GM12891 (cell line): ENCODE results near the gene HEMK1.

ENCODE experiments used
- DNase-seq: peaks from one replicate; pipeline ENCODE4 v3.0.0; 2011; ENCODE audit warnings: low spot score; ENCODE audit not compliant: insufficient read length
- FAIRE-seq: peaks from 2 replicates; lab custom pipeline; 2011; peaks lifted over from hg19 to GRCh38; lab: Jason Lieb, UNC
- PAX5 ChIP-seq: IDR thresholded peaks from 2 replicates; pipeline ENCODE4 v1.6.1; 2011; ENCODE audit warnings: low read length, moderate library complexity, mild to moderate bottlenecking; ENCODE audit not compliant: insufficient read depth, severe bottlenecking
- POLR2A ChIP-seq: IDR thresholded peaks from 2 replicates; pipeline ENCODE4 v1.6.1; 2011; ENCODE audit warnings: low read depth, low read length, control low read depth
- POLR2AphosphoS5 ChIP-seq: IDR thresholded peaks from 2 replicates; pipeline ENCODE4 v1.6.1; 2011; ENCODE audit warnings: low read depth, low read length, control low read depth
- POU2F2 ChIP-seq: IDR thresholded peaks from 2 replicates; pipeline ENCODE4 v1.6.1; 2011; ENCODE audit warnings: low read depth, mild to moderate bottlenecking, control low read depth, low read length, moderate library complexity
- SPI1 ChIP-seq: IDR thresholded peaks from 2 replicates; pipeline ENCODE4 v1.6.1; 2011; ENCODE audit warnings: low read depth, low read length, control low read depth
- TAF1 ChIP-seq: IDR thresholded peaks from 2 replicates; pipeline ENCODE4 v1.6.1; 2011; ENCODE audit warnings: low read depth, low read length, control low read depth

Gene HEMK1

DNA sequence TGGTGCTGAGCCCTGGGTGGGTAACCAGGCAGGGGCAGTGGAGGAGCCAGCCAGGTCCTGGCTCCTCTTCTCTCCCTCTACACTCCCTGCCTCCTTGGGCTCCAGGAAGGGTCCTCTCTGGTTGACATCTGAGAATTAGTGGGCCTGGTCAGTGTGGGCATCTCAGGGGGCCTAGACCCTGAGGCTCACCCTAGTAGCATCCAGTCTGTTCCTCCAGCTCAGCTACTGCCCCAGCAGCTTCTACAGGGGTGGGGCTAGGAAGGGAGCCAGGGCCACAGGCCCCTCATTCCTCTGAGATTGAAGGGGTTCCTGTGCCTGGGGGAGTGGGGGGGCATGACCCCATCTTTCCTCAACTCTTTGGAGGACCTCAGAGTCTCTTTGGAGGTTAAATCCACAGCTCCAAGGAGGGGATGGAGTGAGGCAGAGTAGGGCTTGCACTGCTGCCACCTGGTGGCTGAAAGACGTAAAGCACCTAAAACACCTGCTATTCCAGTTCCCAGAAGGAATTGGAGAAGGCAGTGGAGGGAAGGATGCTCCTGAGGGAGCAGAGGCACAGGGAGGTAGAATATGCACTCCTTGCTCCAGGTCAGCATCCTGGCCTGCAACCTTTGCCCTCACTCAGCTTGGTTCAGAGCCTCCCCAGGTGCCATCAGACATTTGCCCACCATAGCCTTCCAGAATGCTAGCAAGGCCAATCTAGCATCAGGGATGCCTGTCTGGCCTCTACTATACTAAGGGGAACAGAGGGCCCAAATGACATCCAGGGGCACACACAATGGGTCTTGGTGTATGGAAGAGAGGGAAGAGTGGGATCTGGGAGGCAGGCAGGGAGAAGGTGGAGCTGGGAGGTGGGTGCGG, 26.9 kb upstream of the HEMK1 start:
- TF ChIP-seq PAX5 (no peak), TAF1 (no peak)
- FAIRE-seq (peak; percentile 95), DNase-seq (peak; percentile 76)

DNA sequence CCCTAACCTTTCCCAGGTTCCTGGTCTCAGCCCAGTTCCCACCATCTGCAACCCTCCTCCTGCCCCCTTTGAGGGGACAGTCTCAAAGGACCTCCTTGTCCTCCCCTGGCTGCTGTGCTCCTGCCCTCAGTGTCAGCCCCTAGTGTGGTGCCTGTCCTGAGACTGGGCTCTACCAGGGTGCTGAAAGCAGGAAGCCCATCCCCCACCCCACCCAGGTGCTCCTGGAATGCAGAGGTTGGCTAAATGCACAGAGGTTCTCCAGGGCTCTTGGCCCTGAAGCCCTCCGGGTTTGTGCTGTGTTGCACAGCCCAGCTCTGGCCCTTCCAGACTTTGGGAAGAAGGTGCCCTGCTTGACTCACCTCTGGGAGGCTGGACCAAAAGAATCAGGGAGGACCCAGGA, 23.5 kb upstream of the HEMK1 start:
- FAIRE-seq (no peak), DNase-seq (no peak)
- TF ChIP-seq SPI1 = no peak
- no peak for TF ChIP-seq POU2F2
- no peak for TF ChIP-seq PAX5
- no peak for TF ChIP-seq POLR2AphosphoS5
- no peak for TF ChIP-seq TAF1
- TF ChIP-seq POLR2A = no peak

DNA sequence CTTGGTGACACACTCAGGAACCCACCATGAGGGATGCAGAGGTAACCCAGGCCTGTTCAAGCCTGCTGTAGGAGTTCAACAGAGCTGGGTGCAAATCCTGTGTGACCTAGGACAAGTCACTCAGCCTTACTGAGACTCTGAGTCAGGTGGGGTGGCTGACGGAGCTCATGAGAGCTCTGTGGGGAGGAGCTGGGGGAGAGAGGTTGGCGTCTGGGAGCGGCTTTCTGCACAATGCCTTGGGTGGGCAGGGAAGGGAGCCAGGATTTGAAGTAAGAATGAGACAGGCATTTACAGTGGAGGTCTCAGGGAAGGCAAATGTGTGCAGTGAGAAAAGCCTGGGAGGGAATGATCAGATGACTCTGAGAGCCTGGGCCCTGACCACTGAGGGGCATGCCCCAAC, 20.1 kb upstream of the HEMK1 start:
- TF ChIP-seq PAX5 = no peak
- no peak for TF ChIP-seq POLR2A
- TF ChIP-seq POU2F2 = no peak
- TF ChIP-seq TAF1 = no peak
- no peak for TF ChIP-seq POLR2AphosphoS5
- TF ChIP-seq SPI1 = no peak
- DNase-seq (no peak), FAIRE-seq (no peak)

DNA sequence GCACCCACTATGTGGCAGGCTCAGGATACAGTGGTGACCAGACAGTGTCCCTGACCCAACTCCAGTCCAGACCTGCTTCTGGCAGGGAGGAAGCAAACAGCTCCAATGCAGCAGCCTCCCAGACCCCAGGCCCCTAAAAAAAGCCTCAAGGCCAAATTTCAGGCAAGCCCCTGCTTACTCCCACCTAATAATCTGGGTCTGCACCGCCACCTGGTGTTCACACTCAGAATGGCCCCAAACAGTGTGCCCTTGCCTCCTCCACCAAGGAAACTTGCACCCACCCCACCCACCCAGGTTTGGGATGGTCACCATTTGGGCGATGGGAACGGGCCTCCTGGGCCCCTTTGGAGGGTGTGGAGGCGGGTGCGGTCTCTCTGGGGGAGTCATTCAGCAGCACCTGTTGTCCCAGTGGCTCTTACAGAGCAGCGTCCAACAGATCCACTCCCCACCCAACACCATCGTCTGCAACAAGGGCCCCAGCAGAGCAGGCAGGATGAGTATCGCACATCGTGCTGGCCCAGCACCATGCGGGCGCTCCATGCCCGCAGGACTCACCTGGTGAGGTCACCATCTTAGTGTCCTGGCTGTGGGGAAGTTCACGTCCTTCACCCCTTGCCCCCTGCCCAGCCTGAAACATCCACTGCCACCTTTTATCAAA, 19.1 kb upstream of the HEMK1 start:
- FAIRE-seq = peak; percentile 68
- TF ChIP-seq POLR2AphosphoS5 = no peak
- no peak for TF ChIP-seq SPI1
- DNase-seq = peak; percentile 65

DNA sequence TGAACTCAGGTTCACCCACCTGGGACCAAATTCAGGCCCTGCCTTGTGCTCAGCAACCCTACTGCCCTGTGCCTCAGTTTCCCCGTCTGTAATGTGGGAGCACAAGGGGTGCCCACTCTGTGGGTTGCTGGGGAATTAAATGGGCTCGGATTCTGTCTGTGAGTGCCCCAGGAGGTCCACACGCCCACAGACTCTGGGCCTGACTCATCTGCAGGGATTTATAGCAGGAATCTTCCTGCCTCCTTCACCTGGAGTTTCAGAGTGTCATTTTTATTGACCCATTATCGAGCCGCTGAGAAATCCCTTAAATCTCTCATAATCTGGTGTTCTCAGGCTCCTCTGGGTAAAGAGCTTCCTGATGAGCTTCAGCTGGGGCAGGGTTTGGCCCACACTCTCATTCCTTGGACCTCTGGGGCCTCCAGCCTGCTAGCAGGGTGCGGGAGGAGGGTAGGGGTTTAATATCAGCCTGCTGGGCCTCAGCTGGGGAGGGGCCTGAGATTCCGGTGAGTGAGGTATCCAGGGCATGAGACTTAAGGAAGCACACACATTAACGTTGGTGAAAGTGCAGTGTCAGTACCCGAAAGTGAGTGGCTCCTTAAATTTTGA, 18.2 kb upstream of the HEMK1 start:
- FAIRE-seq (no peak), DNase-seq (no peak)
- no peak for TF ChIP-seq SPI1
- no peak for TF ChIP-seq POLR2AphosphoS5
- no peak for TF ChIP-seq POLR2A
- TF ChIP-seq TAF1 = no peak
- no peak for TF ChIP-seq POU2F2
- TF ChIP-seq PAX5 = no peak

DNA sequence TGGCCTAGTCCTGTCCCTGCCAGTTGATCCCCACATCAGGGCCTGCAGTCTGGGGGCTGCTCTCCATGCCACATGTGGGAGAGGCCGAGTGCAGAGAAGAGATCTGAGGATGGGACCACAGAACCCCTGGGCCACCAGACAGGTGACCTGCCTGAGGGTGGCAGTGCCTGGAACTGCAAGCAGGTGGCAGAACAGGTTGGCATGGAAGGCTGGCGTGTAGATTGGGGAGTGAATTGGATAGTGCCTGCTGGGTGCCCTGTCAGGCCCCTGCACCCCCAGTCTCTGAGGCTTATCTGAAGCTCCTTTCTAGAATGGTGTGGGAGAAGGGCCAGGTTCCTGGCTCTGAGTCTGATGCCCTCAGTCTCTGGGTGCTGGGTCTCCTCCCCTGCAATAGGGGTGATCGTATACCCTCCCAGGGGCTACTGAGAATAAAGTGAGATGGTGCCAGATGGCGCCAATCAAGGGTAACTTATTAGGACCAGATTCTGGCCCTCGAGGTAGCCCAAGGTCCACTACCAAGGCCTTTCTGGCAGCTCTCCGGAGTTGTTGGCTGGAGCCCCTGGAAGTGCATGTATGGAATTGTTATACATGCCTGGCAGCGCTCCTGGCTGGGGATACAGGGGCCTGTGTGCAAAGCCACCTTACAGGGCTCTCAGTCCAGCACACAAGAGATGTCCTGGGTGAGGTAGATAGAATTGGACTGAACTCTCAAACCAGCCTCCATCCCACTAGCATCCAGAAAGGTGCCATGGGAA, 17.5 kb upstream of the HEMK1 start:
- DNase-seq (no peak), FAIRE-seq (no peak)
- TF ChIP-seq POLR2A = no peak
- TF ChIP-seq SPI1 = no peak
- no peak for TF ChIP-seq PAX5
- no peak for TF ChIP-seq POU2F2
- no peak for TF ChIP-seq TAF1
- no peak for TF ChIP-seq POLR2AphosphoS5

DNA sequence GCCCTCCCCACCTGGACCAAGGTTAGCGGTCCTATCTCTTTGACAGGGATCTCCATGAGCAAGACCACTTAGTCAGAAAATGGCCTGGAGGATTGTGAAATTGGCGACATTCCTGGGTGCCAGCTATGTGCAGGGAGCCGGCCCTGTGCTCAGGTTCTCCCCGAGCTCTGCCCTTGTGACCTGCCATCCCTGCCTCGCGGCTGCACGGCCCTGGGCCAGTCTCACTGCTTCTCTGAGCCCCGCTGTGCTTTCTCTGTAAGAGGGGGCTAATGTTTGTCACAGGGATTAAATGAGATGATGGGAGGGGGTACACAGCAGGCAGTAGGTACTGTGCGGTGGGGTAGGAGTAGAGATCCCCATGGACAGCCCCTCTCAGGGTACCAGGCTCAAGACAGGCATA, 16.7 kb upstream of the HEMK1 start:
- no peak for FAIRE-seq
- no peak for DNase-seq
- no peak for TF ChIP-seq POLR2AphosphoS5
- TF ChIP-seq TAF1 = no peak
- no peak for TF ChIP-seq SPI1
- no peak for TF ChIP-seq POU2F2
- no peak for TF ChIP-seq PAX5
- TF ChIP-seq POLR2A = no peak

DNA sequence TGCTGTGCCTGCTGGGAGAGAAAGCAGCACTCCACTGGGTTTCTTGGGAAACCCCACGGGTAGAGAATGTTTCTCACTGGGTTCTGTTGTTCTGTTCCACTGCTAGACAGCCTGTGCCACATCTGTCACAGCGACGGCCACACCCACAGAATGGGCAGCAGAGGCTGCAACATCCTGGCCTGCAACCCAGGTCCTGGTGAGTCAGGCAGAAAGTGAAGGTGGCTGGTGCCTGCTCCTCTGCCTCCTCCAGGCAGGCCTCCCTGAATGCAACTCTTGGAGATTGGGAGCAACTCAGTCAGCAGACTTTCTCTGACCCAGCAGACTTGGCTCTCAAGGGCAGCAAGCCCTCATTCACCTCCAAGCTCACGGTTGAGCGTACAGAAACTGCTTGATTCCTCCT, 14.8 kb upstream of the HEMK1 start:
- TF ChIP-seq PAX5 (no peak), POLR2A (no peak), POU2F2 (no peak), TAF1 (no peak), SPI1 (no peak), POLR2AphosphoS5 (no peak)
- DNase-seq (no peak), FAIRE-seq (no peak)

DNA sequence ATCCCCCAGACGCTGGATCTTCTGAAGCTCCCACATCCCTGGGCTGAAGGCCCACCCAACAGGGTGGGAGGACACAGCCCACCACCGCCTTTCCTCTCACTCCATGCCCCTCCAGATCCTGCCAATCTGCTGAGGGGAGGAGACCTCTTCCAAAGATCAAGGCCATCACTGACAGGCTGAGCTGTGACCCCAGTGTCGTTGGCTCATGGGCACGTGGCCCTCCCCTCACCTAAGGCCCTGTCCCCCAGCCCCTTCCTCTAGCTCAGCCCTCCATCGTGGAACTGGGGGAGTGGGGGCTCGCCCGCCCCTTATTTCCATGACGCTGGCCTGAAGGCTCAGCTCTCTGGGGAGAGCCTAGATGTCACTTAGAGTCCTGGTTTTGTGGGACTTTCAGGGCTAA, 12.2 kb upstream of the HEMK1 start:
- no peak for DNase-seq
- TF ChIP-seq POLR2AphosphoS5 (no peak), SPI1 (no peak), POU2F2 (no peak), POLR2A (no peak), PAX5 (no peak), TAF1 (no peak)
- FAIRE-seq = no peak
